ENCODE data around the gene SCFD2. TPM values are rescaled to one million over a fixed set of nuclear protein-coding genes. Genes with fewer than 3 reads are reported as not detected.

The SCFD2 gene
- total and polyA plus RNA-seq, 2 experiments from 2014 or later: 13.2 to 15.9 TPM

- H3K4me3 ChIP-seq: peak overlapping the region; percentile 90
These were observed 11.0 kb upstream of the SCFD2 start for GRCh38 chr4:53376900-53377299.

GRCh38 chr4:53374777-53375258, 9.0 kb upstream of the SCFD2 start:
- no peak overlapping the region for H3K27ac ChIP-seq
- no peaks in the 10 kb centered on the region for H3K36me3 ChIP-seq
- H3K4me1 ChIP-seq (ENCODE audit: low read depth): peaks cover 13% of the 10 kb centered on the region
- H3K9me3 ChIP-seq (ENCODE audit: low read depth): no peaks in the 10 kb centered on the region
- no peak for TF ChIP-seq CTCF (IDR thresholded peaks at IDR 0.05; ENCODE audit: low read depth, low read length)
- peaks cover 17% of the 10 kb centered on the region for H3K27me3 ChIP-seq
- no peak overlapping the region for H3K4me3 ChIP-seq
- no peak for DNase-seq (ENCODE audit: low read depth in 1 of 2, low spot score in 1 of 2)

More at GRCh38 chr4:53376900-53377299, 11.0 kb upstream of the SCFD2 start:
- TF ChIP-seq CTCF (IDR thresholded peaks at IDR 0.05; ENCODE audit: low read depth, low read length): no peak
- H3K27me3 ChIP-seq: no peaks in the 10 kb centered on the region
- no peaks in the 10 kb centered on the region for H3K36me3 ChIP-seq
- DNase-seq (ENCODE audit: low read depth in 1 of 2, low spot score in 1 of 2): peak in 1 of 2 donors; percentile 3
- H3K27ac ChIP-seq: no peak overlapping the region
- H3K4me1 ChIP-seq (ENCODE audit: low read depth): peaks cover 13% of the 10 kb centered on the region
- H3K9me3 ChIP-seq (ENCODE audit: low read depth): no peaks in the 10 kb centered on the region

GRCh38 chr4:53371843-53372521, 6.1 kb upstream of the SCFD2 start:
- no peak for DNase-seq (ENCODE audit: low read depth in 1 of 2, low spot score in 1 of 2)
- Histone ChIP-seq H3K4me3 (no peak overlapping the region), H3K27ac (no peak overlapping the region), H3K9me3 (ENCODE audit: low read depth) (no peaks in the 10 kb centered on the region), H3K27me3 (peaks cover 45% of the 10 kb centered on the region), H3K4me1 (ENCODE audit: low read depth) (no peaks in the 10 kb centered on the region), H3K36me3 (no peaks in the 10 kb centered on the region)
- no peak for TF ChIP-seq CTCF (IDR thresholded peaks at IDR 0.05; ENCODE audit: low read depth, low read length)

- Histone ChIP-seq H3K4me3 (no peak overlapping the region), H3K27ac (no peak overlapping the region), H3K27me3 (peaks cover 45% of the 10 kb centered on the region), H3K36me3 (no peaks in the 10 kb centered on the region), H3K9me3 (ENCODE audit: low read depth) (no peaks in the 10 kb centered on the region), H3K4me1 (ENCODE audit: low read depth) (no peaks in the 10 kb centered on the region)
- no peak for DNase-seq (ENCODE audit: low read depth in 1 of 2, low spot score in 1 of 2)
- TF ChIP-seq CTCF (IDR thresholded peaks at IDR 0.05; ENCODE audit: low read depth, low read length): no peak
These were observed 5.2 kb upstream of the SCFD2 start for GRCh38 chr4:53371049-53371448.

- Histone ChIP-seq H3K9me3 (ENCODE audit: low read depth) (no peaks in the 10 kb centered on the region), H3K27ac (no peak overlapping the region), H3K4me1 (ENCODE audit: low read depth) (no peaks in the 10 kb centered on the region), H3K36me3 (no peaks in the 10 kb centered on the region), H3K4me3 (no peak overlapping the region), H3K27me3 (peaks cover 45% of the 10 kb centered on the region)
- DNase-seq (ENCODE audit: low read depth in 1 of 2, low spot score in 1 of 2): no peak
- TF ChIP-seq CTCF (IDR thresholded peaks at IDR 0.05; ENCODE audit: low read depth, low read length): no peak
These were observed 1.9 kb upstream of the SCFD2 start for GRCh38 chr4:53367721-53368120.

All from cardiac muscle cell (in vitro differentiated cells and primary cell).